Measurements from ENCODE around the gene TCP10L. TPM values are rescaled to one million over a fixed set of nuclear protein-coding genes. Genes with fewer than 3 reads are reported as not detected.

TCP10L gene
- total and polyA plus RNA-seq, 4 donors, result 1.1 to 8.0 (median 2.8) TPM

DNA sequence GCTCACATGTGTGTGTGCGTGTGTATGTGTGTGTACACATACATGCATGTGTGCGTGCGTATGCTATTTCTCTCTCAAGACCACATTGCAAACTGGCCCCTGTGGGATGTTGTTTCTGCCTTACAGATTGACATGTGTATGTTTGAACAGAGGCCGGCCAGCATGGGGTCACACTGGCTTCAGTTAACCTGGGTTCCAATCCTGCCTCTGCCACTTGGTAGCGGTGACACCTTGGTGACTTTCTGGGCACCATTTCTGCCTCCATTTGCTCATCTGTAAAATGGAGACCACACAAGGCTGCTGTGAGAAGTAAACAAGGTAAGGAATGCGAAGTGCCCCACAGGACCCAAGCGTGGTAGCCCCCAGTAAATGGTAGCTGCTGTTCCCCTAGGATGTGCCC lies 51.7 kb downstream of the TCP10L start:
- Histone ChIP-seq H3K27me3 (ENCODE audit: control insufficient read depth in 4 of 4, insufficient read depth in 4 of 4, low read length in 3 of 4) (no peaks in the 10 kb centered on the region), H3K9ac (ENCODE audit: low read depth in 1 of 2, low read length in 2 of 2) (no peak overlapping the region), H3K4me3 (ENCODE audit: low read depth in 1 of 3, low read length in 3 of 3) (no peak overlapping the region), H3K36me3 (ENCODE audit: control insufficient read depth in 4 of 4, insufficient read depth in 3 of 4, low read depth in 1 of 4, low read length in 3 of 4) (no peaks in the 10 kb centered on the region), H3K4me1 (ENCODE audit: control insufficient read depth in 4 of 4, insufficient read depth in 4 of 4, low read length in 3 of 4) (no peaks in the 10 kb centered on the region), H3K9me3 (ENCODE audit: control insufficient read depth in 4 of 4, low read length in 3 of 4) (no peaks in the 10 kb centered on the region), H3K27ac (ENCODE audit: low read depth in 1 of 2, low read length in 2 of 2) (no peak overlapping the region)
- 97% methylated on average over 7 of the region's 7 CpGs for WGBS
- no peak for DNase-seq (ENCODE audit: low spot score)
- TF ChIP-seq, protein P1, sequence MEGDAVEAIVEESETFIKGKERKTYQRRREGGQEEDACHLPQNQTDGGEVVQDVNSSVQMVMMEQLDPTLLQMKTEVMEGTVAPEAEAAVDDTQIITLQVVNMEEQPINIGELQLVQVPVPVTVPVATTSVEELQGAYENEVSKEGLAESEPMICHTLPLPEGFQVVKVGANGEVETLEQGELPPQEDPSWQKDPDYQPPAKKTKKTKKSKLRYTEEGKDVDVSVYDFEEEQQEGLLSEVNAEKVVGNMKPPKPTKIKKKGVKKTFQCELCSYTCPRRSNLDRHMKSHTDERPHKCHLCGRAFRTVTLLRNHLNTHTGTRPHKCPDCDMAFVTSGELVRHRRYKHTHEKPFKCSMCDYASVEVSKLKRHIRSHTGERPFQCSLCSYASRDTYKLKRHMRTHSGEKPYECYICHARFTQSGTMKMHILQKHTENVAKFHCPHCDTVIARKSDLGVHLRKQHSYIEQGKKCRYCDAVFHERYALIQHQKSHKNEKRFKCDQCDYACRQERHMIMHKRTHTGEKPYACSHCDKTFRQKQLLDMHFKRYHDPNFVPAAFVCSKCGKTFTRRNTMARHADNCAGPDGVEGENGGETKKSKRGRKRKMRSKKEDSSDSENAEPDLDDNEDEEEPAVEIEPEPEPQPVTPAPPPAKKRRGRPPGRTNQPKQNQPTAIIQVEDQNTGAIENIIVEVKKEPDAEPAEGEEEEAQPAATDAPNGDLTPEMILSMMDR (IDR thresholded peaks at IDR 0.05; ENCODE audit: low read depth, low read length, missing input control), result no peak
- TF ChIP-seq, protein P2, sequence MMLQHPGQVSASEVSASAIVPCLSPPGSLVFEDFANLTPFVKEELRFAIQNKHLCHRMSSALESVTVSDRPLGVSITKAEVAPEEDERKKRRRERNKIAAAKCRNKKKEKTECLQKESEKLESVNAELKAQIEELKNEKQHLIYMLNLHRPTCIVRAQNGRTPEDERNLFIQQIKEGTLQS (IDR thresholded peaks at IDR 0.05), result no peak
- TF ChIP-seq RXRA (IDR thresholded peaks at IDR 0.05) (no peak), RAD21 (IDR thresholded peaks at IDR 0.05) (no peak), HNF4A (conservative IDR thresholded peaks at IDR 0.05) (no peak), SP1 (IDR thresholded peaks at IDR 0.05) (no peak), TAF1 (conservative IDR thresholded peaks at IDR 0.05) (no peak)
- TF ChIP-seq, protein P3, sequence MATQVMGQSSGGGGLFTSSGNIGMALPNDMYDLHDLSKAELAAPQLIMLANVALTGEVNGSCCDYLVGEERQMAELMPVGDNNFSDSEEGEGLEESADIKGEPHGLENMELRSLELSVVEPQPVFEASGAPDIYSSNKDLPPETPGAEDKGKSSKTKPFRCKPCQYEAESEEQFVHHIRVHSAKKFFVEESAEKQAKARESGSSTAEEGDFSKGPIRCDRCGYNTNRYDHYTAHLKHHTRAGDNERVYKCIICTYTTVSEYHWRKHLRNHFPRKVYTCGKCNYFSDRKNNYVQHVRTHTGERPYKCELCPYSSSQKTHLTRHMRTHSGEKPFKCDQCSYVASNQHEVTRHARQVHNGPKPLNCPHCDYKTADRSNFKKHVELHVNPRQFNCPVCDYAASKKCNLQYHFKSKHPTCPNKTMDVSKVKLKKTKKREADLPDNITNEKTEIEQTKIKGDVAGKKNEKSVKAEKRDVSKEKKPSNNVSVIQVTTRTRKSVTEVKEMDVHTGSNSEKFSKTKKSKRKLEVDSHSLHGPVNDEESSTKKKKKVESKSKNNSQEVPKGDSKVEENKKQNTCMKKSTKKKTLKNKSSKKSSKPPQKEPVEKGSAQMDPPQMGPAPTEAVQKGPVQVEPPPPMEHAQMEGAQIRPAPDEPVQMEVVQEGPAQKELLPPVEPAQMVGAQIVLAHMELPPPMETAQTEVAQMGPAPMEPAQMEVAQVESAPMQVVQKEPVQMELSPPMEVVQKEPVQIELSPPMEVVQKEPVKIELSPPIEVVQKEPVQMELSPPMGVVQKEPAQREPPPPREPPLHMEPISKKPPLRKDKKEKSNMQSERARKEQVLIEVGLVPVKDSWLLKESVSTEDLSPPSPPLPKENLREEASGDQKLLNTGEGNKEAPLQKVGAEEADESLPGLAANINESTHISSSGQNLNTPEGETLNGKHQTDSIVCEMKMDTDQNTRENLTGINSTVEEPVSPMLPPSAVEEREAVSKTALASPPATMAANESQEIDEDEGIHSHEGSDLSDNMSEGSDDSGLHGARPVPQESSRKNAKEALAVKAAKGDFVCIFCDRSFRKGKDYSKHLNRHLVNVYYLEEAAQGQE (IDR thresholded peaks at IDR 0.05), result no peak
- TF ChIP-seq, protein P4, sequence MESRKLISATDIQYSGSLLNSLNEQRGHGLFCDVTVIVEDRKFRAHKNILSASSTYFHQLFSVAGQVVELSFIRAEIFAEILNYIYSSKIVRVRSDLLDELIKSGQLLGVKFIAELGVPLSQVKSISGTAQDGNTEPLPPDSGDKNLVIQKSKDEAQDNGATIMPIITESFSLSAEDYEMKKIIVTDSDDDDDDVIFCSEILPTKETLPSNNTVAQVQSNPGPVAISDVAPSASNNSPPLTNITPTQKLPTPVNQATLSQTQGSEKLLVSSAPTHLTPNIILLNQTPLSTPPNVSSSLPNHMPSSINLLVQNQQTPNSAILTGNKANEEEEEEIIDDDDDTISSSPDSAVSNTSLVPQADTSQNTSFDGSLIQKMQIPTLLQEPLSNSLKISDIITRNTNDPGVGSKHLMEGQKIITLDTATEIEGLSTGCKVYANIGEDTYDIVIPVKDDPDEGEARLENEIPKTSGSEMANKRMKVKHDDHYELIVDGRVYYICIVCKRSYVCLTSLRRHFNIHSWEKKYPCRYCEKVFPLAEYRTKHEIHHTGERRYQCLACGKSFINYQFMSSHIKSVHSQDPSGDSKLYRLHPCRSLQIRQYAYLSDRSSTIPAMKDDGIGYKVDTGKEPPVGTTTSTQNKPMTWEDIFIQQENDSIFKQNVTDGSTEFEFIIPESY (IDR thresholded peaks at IDR 0.05), result no peak

DNA sequence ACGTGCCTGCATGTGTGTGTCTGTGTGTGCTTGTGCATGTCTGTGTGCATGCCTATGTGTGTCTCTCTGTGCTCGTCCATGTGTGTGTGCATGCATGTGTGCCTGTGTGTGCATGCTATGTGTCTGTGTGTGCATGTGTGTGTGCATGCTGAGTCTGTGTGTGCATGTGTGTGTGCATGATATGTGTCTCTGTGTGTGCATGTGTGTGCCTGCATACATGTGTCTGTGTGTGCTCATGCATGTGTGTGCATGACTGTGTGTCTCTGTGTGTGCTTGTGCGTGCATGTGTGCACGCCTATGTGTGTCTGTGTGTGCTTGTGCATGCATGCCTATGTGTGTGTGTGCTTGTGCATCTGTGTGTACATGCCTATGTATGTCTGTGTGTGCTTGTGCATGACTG lies 52.3 kb downstream of the TCP10L start:
- WGBS, result 83% methylated on average over 4 of the region's 4 CpGs
- Histone ChIP-seq H3K27me3 (ENCODE audit: control insufficient read depth in 4 of 4, insufficient read depth in 4 of 4, low read length in 3 of 4) (no peaks in the 10 kb centered on the region), H3K4me3 (ENCODE audit: low read depth in 1 of 3, low read length in 3 of 3) (no peak overlapping the region), H3K9ac (ENCODE audit: low read depth in 1 of 2, low read length in 2 of 2) (no peak overlapping the region), H3K36me3 (ENCODE audit: control insufficient read depth in 4 of 4, insufficient read depth in 3 of 4, low read depth in 1 of 4, low read length in 3 of 4) (no peaks in the 10 kb centered on the region), H3K27ac (ENCODE audit: low read depth in 1 of 2, low read length in 2 of 2) (no peak overlapping the region), H3K9me3 (ENCODE audit: control insufficient read depth in 4 of 4, low read length in 3 of 4) (no peaks in the 10 kb centered on the region), H3K4me1 (ENCODE audit: control insufficient read depth in 4 of 4, insufficient read depth in 4 of 4, low read length in 3 of 4) (no peaks in the 10 kb centered on the region)
- no peak for DNase-seq (ENCODE audit: low spot score)
- TF ChIP-seq GABPA (IDR thresholded peaks at IDR 0.05 in 1 of 2, conservative IDR thresholded peaks at IDR 0.05 in 1 of 2) (no peak), JUND (IDR thresholded peaks at IDR 0.05) (no peak), EGR1 (IDR thresholded peaks at IDR 0.05; ENCODE audit: low read depth in 2 of 2) (no peak), FOXA2 (IDR thresholded peaks at IDR 0.05) (no peak), SP1 (IDR thresholded peaks at IDR 0.05) (no peak), RAD21 (IDR thresholded peaks at IDR 0.05) (no peak), TAF1 (conservative IDR thresholded peaks at IDR 0.05) (no peak), FOXA1 (IDR thresholded peaks at IDR 0.05) (no peak), HNF4A (conservative IDR thresholded peaks at IDR 0.05) (no peak)
- TF ChIP-seq, protein P4 (IDR thresholded peaks at IDR 0.05), result no peak
- TF ChIP-seq, protein P3 (IDR thresholded peaks at IDR 0.05), result no peak
- TF ChIP-seq, protein P1 (IDR thresholded peaks at IDR 0.05; ENCODE audit: low read depth, low read length, missing input control), result no peak
- TF ChIP-seq, protein P5, sequence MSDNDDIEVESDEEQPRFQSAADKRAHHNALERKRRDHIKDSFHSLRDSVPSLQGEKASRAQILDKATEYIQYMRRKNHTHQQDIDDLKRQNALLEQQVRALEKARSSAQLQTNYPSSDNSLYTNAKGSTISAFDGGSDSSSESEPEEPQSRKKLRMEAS (IDR thresholded peaks at IDR 0.05), result no peak
